Activated CD4-positive, alpha-beta T cell treated with anti-CD3 and anti-CD28 coated beads for 24 hours (primary cell): ENCODE measurements around the gene KLHL35.
"Not testable (repeated sequence)": the region's sequence is repeated elsewhere in the genome, so short reads cannot be mapped to it uniquely, and the experiment has no call there.

Experiments
- DNase-seq, 2 donors: peaks; one replicate each; pipeline ENCODE4 v3.0.0-alpha.2; 2020; ENCODE audit warnings: low read depth in 2 of 2

KLHL35 gene

DNA sequence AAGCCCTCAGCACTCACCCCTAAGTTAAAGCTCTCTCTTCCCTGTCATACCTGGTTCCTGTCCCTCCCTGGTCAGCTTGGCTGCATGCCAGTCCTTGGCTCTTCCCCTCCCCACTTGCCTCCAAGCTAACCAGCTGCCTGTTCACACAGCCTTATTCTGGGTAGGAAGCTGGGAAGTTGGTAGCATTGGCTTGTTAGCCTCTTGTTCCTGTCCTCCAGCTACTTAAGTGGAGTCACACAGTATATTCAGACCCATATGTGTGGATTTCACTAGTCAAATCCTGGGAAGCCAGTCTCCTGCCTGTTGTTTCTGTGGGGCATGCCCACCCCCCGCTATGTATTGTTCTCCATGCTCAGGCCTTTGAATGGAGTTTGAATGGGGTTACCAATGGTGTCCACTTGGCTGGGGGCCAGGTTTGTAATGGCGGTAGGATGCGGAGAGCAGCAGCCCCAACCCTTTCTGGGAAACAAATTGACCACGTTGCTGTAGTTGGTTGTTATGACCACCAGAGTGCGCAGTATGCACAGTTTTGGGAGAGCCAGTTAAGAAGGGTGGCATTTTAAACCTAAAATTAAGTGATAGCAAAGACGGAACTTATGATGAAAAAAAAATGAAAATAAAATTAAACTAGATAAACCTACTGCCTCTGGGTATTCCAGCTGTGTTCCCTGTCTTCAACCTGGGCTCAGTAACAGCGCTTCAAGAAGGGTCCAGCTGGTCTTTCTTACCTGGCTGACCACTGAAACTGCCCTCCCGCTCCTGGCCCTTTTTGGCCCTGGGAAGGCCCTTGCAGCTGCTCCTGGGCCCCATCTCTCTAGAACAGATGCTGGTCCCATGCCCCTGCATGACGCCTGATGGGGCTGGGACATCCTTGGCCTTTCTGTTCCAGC, 44.4 kb downstream of the KLHL35 start:
- DNase-seq = peak; percentile 47 to 54

GRCh38 chr11:75387736-75388294, 45.2 kb downstream of the KLHL35 start:
- DNase-seq = no peak

GRCh38 chr11:75386942-75387630, 45.9 kb downstream of the KLHL35 start:
- no peak for DNase-seq

- peak; percentile 60 to 76 for DNase-seq
Measured at GRCh38 chr11:75384438-75385080, 48.4 kb downstream of the KLHL35 start.

DNA sequence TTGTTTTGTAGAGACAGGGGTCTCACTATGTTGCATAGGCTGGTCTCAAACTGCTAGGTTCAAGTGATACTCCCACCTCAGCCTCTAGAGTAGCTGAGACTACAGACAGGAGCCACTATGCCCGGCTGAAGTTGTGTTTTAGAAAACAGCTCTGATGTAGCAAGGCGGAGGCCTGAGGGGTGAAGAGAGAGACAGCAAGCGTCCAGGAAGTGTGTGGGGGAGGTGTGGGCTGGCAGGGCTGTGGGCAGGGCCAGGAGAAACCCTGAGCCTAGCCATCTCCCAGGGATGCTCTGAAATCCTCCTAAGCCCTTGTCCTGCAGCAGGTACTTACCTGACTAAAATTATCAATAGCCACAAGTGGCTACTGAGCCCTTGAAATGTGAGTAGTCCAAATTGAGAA, 49.8 kb downstream of the KLHL35 start:
- no peak for DNase-seq

- no peak for DNase-seq
Measured at GRCh38 chr11:75380716-75381420, 52.1 kb downstream of the KLHL35 start.

DNA sequence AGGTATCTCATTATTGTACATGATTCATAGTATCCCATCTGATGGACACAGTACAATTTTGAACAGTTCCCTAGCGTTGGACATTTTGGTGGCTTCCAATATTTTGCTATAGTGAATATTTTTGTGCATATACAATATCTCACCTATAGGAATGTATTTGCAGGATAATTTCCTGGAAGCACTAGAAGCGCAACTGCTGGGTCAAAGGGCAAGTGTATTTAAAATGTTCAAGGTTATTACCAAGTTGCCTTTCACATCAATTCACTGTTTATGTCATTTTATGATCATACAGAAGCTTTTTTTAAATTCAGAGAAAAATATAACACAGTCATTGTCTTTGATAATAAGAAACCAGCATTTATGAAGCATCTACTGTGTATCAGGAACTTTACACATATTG, 52.8 kb downstream of the KLHL35 start:
- no peak for DNase-seq

DNA sequence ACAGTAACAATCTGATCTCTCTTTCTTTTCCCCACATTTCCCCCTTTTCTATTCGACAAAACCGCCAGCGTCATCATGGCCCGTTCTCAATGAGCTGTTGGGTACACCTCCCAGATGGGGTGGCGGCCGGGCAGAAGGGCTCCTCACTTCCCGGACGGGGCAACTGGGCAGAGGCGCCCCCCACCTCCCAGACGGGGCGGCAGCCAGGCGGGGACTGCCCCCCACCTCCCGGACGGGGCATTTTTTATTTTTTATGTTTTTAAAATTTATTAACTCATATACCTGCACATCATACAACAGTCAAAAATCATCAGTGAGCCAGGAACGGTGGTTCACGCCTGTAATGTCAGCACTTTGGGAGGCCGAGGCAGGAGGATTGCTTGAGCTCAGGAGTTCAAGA, 54.2 kb downstream of the KLHL35 start:
- not testable (repeated sequence) for DNase-seq

DNA sequence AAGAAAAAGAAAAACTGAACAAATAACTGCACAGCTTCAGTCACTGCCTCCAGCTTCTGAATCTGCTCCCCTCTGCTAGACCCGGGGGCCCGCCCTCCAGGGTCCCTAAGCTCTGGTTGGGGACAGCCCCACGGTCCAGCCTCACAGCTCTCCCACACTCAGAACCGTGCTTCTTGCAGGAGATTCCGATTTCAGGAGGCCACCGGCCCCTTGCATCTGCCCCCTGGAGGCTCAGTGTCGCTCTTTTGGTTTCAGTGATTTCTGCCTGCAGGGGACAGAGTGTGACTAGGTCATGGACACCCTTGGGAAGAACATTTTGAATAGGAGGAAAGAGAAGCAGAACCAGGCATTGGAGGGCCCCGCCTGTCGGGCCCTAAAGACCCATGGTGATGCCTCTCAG, 56.8 kb downstream of the KLHL35 start:
- no peak for DNase-seq

GRCh38 chr11:75375626-75376025, 57.4 kb downstream of the KLHL35 start:
- no peak for DNase-seq

DNA sequence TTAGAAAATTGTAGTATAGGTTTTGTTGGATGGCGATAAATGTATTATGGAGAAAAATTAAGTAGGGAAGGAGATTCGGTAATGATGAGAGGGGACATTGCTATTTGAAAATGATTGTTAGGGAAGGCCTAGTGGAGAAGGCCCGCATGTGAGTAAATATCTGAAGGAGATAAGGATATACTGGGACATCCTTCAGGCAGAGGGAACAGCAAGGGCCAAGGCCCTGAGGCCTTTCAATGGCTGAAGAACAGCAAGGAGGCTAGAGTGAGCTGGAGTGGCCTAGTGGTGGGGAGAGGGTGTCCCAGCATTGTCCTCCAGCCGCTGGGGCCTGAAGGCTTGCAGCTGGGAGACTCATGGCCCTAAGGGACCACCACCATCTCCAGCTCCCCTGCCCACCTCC, 58.4 kb downstream of the KLHL35 start:
- no peak for DNase-seq

- DNase-seq = no peak
Measured at GRCh38 chr11:75373201-75373600, 59.8 kb downstream of the KLHL35 start.
